GM12892 (cell line): ENCODE measurements around the gene SNRNP70.

Experiments
- POLR2A ChIP-seq: IDR thresholded peaks from 2 replicates; pipeline ENCODE4 v1.6.1; 2011; ENCODE audit warnings: low read depth, low read length, control low read depth
- POLR2AphosphoS5 ChIP-seq: IDR thresholded peaks from 2 replicates; pipeline ENCODE4 v1.6.1; 2011; ENCODE audit warnings: low read depth, low read length, control low read depth

GRCh38 chr19:49129238-49129583 lies 44.0 kb downstream of the SNRNP70 start:
- no peak for TF ChIP-seq POLR2AphosphoS5
- no peak for TF ChIP-seq POLR2A
